AG04449 (cell line): ENCODE measurements around the gene CTTNBP2.

Source experiments
- CTCF ChIA-PET: fragments of 350-600 bp; formaldehyde crosslinking; extraction: SDS; loops from one replicate; lab custom pipeline; 2021; ENCODE audit warnings: antibody characterized with exemption; lab: Yijun Ruan, JAX
- POLR2A ChIA-PET: fragments of 400-600, 350-600 bp; formaldehyde crosslinking; extraction: SDS; loops from one replicate; lab custom pipeline; 2020; ENCODE audit warnings: antibody characterized with exemption, inconsistent platforms; lab: Yijun Ruan, JAX
- DNase-seq: peaks from one replicate; pipeline ENCODE4 v3.0.0-alpha.2; 2010; ENCODE audit warnings: low read depth, low spot score
- H3K4me3 ChIP-seq: 2 replicates; pipeline ENCODE4 v1.5.1; 2011; ENCODE audit warnings: low read depth, mild to moderate bottlenecking, control low read depth, low read length
- TF ChIP-seq, protein P1 (sequence below): IDR thresholded peaks from one replicate; pipeline ENCODE4 v1.5.1; 2011; ENCODE audit warnings: mild to moderate bottlenecking, moderate library complexity, low read length, control low read depth, inconsistent platforms; ENCODE audit not compliant: insufficient read depth; ENCODE audit errors: missing control alignments

Gene CTTNBP2

DNA sequence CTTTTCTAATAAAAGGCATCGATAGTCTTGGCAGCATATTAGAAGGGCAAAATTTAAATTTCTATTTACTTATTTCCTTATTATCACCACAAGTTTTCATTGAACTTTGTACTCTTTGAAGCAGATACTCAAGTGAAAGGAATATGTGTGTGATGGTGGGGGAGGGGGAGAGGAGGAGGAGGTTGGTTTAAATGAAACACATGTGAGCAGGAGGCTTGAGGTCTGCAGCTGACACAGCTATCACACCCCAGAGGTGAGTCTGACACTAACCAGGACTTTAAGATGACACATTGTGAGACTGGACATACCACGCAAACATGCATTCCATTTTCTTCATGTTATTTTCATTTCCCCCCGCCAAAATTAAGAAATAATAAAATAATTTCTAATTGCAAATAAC lies 63.3 kb downstream of the CTTNBP2 start:
- ChIA-PET POLR2A (no interaction called here), CTCF (no interaction called here)
- no peak overlapping the region for H3K4me3 ChIP-seq
- no peak for DNase-seq
- TF ChIP-seq, protein P1, sequence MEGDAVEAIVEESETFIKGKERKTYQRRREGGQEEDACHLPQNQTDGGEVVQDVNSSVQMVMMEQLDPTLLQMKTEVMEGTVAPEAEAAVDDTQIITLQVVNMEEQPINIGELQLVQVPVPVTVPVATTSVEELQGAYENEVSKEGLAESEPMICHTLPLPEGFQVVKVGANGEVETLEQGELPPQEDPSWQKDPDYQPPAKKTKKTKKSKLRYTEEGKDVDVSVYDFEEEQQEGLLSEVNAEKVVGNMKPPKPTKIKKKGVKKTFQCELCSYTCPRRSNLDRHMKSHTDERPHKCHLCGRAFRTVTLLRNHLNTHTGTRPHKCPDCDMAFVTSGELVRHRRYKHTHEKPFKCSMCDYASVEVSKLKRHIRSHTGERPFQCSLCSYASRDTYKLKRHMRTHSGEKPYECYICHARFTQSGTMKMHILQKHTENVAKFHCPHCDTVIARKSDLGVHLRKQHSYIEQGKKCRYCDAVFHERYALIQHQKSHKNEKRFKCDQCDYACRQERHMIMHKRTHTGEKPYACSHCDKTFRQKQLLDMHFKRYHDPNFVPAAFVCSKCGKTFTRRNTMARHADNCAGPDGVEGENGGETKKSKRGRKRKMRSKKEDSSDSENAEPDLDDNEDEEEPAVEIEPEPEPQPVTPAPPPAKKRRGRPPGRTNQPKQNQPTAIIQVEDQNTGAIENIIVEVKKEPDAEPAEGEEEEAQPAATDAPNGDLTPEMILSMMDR, result no peak

DNA sequence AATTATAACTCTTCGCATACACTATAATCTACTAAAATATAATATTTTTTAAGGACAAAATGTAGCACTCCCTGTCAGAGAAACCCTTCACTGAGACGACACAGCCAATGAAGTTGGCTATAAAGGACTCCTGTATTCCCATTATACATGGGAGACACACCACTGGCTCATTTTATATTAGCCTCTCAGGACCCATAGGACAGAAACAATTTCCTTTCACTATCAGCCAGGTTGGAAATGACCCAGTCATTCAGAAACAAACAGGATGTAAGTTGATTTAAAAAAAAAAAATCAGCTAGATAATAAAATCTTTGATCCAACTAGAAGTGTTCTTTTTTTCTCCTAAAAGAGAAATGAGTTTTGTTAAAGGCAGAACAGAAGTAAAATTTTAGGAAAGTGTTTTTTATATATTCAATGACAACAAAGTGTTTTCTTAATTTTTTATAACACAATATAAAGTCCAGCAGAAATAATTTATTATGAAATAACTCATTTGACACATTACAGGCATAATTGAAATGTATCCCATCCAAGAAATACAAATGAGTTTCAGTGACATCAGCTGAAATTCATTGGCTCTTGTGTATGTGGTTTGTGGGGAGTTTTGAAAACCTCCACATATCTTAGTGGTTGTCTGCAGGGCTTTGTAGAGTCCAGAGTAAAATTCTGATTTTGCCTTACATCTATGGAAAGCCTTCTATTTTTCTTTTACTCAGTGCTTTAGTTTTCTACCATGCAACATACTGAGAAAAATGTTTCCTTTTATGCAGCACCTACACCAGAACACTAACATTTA lies 64.1 kb downstream of the CTTNBP2 start:
- TF ChIP-seq, protein P1, result no peak
- H3K4me3 ChIP-seq, result no peak overlapping the region
- no peak for DNase-seq
- CTCF ChIA-PET, result no interaction called here
- POLR2A ChIA-PET, result no interaction called here

DNA sequence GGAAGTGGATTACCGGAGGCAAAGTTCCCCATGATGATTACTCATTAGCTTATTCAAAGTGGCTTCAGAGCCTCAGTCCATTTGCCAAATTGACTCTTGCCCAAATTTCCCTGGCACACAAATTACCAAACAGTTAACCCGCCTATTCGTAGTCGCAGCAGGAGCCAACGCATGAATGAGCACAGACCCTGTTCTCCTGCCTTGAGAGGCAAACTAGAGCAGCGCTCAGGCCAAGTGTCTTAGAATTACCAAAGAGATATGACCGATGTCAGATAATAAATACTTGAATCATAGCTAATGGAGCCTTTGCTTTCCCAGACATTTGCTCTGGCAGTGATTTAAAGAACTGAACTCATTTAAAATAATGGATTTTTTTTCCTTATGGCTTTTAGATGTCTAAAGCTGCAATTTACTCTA lies 64.9 kb downstream of the CTTNBP2 start:
- ChIA-PET POLR2A (no interaction called here), CTCF (no interaction called here)

DNA sequence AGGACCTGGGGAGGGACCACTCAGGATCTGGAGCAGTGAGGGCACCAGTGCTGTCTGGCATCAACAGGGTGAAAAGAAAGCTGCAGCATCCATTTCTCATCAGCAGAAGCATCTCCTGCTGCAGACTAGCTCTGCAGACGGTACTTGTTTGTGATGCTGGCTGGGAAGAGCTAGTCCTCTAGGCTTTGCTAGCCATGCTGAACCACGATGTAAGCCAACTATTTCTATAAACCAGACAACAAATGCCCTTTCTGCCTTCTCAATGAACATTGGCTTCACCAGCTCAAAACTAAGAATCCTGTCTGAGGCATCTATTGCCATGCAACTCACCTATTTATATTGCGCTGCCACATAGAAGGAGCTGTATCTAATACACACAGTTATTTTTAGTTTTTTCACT lies 65.6 kb downstream of the CTTNBP2 start:
- H3K4me3 ChIP-seq, result no peak overlapping the region
- ChIA-PET CTCF (no interaction called here), POLR2A (no interaction called here)
- no peak for DNase-seq
- TF ChIP-seq, protein P1, result no peak

More for the DNA sequence above, 64.9 kb downstream of the CTTNBP2 start:
- no peak for DNase-seq
- TF ChIP-seq, protein P1, result no peak
- H3K4me3 ChIP-seq, result no peak overlapping the region

DNA sequence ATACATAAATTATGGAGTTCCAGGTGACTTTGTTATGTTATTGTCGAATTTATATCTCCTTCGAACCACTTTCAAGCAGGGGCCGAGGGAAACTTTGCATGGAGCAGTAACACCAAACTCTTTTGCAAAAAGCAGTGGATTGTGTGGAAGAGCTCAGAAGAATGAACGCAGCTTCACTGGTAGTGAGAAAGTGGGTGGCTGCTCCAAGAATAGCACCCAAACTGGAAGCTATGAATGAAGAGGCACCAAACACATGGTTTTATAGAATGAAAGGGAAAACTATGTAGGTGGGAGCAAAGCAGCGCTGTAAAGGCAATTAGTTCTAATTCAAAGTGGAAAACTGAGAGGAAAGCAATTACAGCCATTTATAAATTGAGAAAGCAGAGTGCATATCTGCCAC lies 67.2 kb downstream of the CTTNBP2 start:
- POLR2A ChIA-PET, result no interaction called here
- H3K4me3 ChIP-seq, result no peak overlapping the region
- no peak for DNase-seq
- TF ChIP-seq, protein P1, result no peak
- CTCF ChIA-PET, result no interaction called here

DNA sequence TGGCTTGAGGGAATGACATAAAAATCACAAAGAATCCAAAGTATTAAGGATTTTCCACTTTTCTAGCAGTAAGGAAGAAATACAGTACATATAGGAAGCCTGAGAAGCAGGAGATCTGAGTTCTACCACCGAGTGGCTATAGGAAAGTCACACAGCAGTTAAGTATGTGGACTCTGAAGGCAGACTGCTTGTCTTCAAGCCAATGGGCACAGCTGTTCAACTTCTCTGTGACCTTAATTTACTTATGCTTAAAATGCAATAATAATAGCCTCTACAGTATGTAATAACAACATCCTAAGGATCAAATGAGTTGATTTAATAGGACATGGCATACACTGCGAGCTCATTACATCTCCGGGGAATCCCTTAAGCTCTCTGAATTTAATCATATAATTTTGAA lies 68.0 kb downstream of the CTTNBP2 start:
- ChIA-PET CTCF (no interaction called here), POLR2A (no interaction called here)
- no peak overlapping the region for H3K4me3 ChIP-seq
- TF ChIP-seq, protein P1, result no peak
- no peak for DNase-seq
